Left ventricle myocardium superior (tissue), 1 donor: ENCODE data around the gene USP24. TPM values are rescaled to one million over a fixed set of nuclear protein-coding genes. Genes with fewer than 3 reads are reported as not detected.
A peak's percentile ranks its signal among the peaks of the same experiment; 100 is the strongest.

Experiments
- ATAC-seq: fragments of 200-7000 bp; cut with Tn5 transposase; one replicate; pipeline ENCODE4 v1.9.1; 2020; ENCODE audit warnings: mild to moderate bottlenecking, moderate library complexity
- DNase-seq: peaks from one replicate; pipeline ENCODE4 v3.0.0-alpha.2; 2020
- intact Hi-C: fragments of 100-400 bp; cut with micrococcal nuclease; formaldehyde crosslinking; loops from one replicate; pipeline ENCODE4 v1.11.0; 2022
- total RNA-seq: library from RNA; stranded (reverse); fragmentation: NEBNext Ultra II Directional; extraction: Animal tissue kit (Norgen Biotek cat#: 25700); gene quantifications from one replicate; pipeline ENCODE4 v1.2.1, GENCODE V29; 2021
- donor health status: DM: no; HTN: yes; CAD: no; lungs with severe emphysema.

USP24 gene
- total RNA-seq, 1 donor from 2014 or later = 33.1 TPM

- DNase-seq = no peak
- intact Hi-C loops = no loop called here
- ATAC-seq = peak; percentile 12
Measured at GRCh38 chr1:55050283-55050682, 164.9 kb downstream of the USP24 start.

DNA sequence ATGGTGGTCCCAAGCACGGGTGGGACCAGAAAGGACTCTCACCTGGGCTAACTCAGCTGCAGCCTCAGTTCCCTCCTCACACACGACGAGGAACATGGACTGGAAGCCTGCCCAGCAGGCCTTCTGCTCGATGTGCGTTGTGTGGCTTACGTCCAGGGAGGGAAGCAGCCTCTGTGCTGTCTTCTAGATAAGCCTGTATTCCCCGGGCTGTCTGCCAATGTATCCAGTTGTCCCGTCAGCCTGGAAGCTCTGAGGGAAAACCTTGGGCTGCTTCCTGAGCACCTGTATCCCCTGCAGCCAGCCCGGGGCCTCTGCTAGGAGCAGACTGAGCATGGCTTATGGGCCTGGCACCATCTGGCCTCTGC, 165.3 kb downstream of the USP24 start:
- ATAC-seq (peak; percentile 63), DNase-seq (peak; percentile 60)
- intact Hi-C loops = no loop called here

- DNase-seq (no peak), ATAC-seq (no peak)
- intact Hi-C loops = no loop called here
Measured at GRCh38 chr1:55049271-55049913, 165.8 kb downstream of the USP24 start.

DNA sequence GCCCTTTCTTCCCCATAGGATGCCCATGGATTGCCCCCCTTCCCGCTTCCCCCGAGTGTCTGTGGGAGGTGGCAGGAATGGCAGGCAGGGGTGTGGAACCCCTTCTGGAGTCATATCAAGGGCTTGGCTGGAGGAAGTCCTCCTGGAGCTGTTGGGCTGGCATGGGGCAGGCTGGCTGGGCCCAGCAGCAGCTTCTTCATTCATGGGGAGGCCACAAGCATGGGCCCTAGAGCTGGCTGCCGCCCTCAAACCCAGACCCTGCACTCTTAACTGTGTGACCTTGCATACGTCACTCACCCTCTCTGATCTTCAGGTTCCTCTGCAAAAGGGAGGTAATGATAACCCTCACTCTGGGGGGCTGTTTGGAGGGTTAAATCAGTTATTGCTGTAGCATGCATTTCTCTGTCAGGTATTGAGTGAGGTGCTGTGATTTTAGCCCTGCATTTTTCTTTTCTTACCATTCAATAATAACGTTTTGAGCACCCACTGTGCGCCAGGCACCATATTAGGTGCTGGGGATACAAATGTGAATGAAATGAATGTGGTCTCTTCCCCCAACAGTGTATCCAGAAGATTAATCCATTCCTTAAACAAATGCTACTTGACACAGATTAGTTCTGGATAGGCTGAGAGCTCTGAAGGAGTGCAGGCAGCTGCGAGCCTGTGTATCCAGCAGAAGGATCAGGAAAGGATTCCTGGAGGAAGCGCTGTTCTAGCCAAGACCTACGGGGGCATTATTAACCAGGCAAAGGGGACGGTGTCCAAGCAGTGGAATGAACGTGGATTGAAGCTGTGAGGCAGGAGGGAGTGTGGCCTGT, 166.5 kb downstream of the USP24 start:
- DNase-seq = no peak

GRCh38 chr1:55047611-55048010, 167.6 kb downstream of the USP24 start:
- ATAC-seq (no peak), DNase-seq (no peak)
- intact Hi-C loops = no loop called here

More for the DNA sequence above, 166.5 kb downstream of the USP24 start:
- intact Hi-C loops = no loop called here
- ATAC-seq = no peak

GRCh38 chr1:55046871-55047270, 168.3 kb downstream of the USP24 start:
- intact Hi-C loops = no loop called here
- DNase-seq (no peak), ATAC-seq (no peak)

GRCh38 chr1:55045430-55045829, 169.7 kb downstream of the USP24 start:
- intact Hi-C loops = no loop called here
- DNase-seq = no peak
- no peak for ATAC-seq

DNA sequence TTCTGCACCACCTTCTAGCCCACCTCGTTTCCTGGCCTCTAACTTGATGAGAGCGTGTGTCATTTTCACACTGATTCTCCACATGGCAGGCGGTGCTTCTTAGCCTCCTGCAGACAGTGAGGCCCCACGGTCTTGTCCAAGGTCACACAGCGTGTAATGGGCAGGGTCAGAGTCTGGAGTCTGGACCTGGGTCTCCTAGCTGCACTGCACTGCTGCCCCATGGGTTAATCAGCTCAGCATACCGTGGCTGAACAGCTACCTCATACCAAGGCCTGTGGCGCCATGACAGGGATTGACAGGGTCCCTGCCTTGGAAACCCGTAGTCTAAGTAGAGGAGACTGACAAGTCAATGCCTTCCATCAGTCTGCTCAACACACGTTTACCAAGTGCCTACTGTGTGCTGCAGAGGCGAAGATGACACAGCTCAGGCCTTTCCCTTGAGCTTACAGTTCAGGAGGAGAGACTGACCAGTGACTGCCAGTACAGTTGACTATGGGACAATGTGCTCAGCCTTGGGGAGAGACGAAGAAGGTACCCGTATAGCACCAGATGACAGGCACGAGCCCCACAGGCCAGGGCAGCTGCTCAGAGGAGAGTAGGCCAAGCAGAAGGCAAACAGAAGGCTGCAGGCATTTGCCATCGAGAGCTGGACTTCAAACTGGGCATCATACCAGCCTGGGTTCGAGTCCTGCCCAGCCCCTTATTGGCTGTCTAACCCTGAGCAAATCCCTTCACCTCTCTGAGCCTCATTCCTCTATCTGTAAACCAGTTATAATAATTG, 170.4 kb downstream of the USP24 start:
- intact Hi-C loops = no loop called here
- ATAC-seq (no peak), DNase-seq (no peak)

- DNase-seq = no peak
- ATAC-seq = no peak
- intact Hi-C loops = no loop called here
Measured at GRCh38 chr1:55043726-55044125, 171.4 kb downstream of the USP24 start.

GRCh38 chr1:55043011-55043410, 172.2 kb downstream of the USP24 start:
- intact Hi-C loops = no loop called here
- DNase-seq (no peak), ATAC-seq (no peak)

- intact Hi-C loops = no loop called here
- ATAC-seq (no peak), DNase-seq (no peak)
Measured at GRCh38 chr1:55041613-55042012, 173.6 kb downstream of the USP24 start.

- intact Hi-C loops = no loop called here
- no peak for ATAC-seq
Measured at GRCh38 chr1:55040933-55041494, 174.2 kb downstream of the USP24 start.

GRCh38 chr1:55040083-55040932, 174.9 kb downstream of the USP24 start:
- ATAC-seq (no peak), DNase-seq (no peak)
- intact Hi-C loops = no loop called here

More at GRCh38 chr1:55040933-55041494, 174.2 kb downstream of the USP24 start:
- DNase-seq = no peak

GRCh38 chr1:55039342-55040082, 175.7 kb downstream of the USP24 start, which contains the start of gene PCSK9:
Gene PCSK9, plus strand, starts transcription at chr1:55039548. Its CDS starts 290 bp downstream, at chr1:55039838.
- ATAC-seq = peak; percentile 70

GRCh38 chr1:55038974-55039341, 176.2 kb downstream of the USP24 start:
- intact Hi-C loops = no loop called here
- ATAC-seq = no peak
- DNase-seq = no peak

More at GRCh38 chr1:55039342-55040082, 175.7 kb downstream of the USP24 start, which contains the start of gene PCSK9:
- no peak for DNase-seq
- intact Hi-C loops = no loop called here

DNA sequence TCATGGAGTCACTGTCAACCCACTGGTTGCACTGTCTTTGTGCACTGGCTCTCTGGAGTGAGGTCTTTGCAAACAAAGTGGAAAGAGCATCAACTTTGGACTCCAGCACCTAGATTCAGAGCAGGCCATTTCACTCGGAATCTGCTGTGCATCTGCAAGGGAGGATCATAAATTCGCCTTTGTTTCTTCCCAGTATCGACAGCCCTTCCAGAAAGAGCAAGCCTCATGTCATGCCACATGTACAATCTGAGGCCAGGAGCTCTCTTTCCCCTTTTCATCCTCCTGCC, 176.7 kb downstream of the USP24 start:
- DNase-seq = no peak
- no peak for ATAC-seq
- intact Hi-C loops = no loop called here

- ATAC-seq = no peak
- intact Hi-C loops = no loop called here
- no peak for DNase-seq
Measured at GRCh38 chr1:55037733-55038551, 177.2 kb downstream of the USP24 start.
